GM19463 (cell line): Measurements from ENCODE around the gene PHF23.

ENCODE experiments used
- ATAC-seq: cut with Tn5 transposase; IDR thresholded peaks from one replicate; pipeline ENCODE4 v1.9.1; 2021; ENCODE audit warnings: mild to moderate bottlenecking, moderate library complexity; ENCODE audit not compliant: unreplicated experiment

The PHF23 gene

DNA sequence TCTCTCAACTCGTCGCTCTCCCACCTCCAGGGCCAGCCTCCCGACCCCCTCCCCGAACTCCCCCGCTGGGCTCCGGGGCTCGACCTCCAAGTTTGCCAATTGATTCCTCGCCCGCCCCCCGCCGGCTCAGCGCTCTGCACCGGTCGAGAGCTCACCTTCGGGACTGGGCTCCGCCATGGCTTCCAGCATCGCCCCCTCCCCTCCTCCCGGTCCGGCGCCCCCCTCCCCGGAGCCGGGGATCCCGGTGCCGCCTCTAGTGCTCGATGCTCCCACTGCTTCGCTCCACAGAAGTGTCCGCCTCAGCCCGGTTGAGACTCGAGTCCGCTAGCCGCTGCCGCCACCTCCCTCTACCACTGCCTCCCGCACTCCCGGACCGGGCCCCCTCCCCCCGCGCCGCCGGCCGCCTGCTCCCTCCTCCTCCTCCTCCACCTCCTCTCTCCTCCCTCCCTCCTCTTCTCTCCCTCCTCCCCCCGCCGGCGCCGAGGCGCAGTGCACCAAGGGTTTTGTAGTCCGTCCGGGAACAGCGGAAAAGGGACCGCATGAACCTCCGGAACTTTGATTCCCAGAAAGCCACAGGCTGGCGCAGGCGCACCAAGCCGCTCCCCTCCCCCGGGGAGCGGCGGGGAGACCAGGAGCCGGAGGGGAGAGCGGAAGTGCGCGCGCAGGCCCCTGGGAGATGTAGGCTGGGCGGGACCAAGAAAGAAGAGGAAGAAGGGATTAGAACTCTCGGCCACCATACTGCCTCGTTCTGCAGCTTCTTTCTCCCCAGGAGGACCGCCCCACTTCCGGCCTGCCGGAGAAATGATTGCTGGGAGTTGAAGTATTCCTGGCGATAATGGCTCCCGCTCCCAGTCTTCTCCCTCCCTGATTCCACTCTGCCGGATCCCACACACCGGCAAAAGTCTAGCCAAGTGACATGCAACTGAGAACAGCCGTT, at the start of gene PHF23:
TSS of gene PHF23 (minus strand) at position 367 of the 937 bp plus-strand sequence. CDS start at position 189, 178 bp downstream.
- peak; percentile 56 for ATAC-seq

DNA sequence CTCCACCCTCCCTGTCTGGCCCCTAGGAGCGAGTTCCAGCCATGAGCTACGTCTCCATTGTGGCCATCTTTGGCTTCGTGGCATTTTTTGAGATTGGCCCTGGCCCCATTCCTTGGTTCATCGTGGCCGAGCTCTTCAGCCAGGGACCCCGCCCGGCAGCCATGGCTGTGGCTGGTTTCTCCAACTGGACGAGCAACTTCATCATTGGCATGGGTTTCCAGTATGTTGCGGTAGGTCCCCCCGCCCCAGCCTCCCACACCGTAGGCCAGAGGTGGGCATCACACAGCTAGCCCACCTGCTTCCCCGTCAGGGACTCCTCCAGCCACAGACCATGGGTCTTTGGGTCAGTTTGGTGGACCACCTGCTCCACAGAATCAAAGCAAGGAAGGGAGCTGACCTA, 46.4 kb upstream of the PHF23 start:
- no peak for ATAC-seq

DNA sequence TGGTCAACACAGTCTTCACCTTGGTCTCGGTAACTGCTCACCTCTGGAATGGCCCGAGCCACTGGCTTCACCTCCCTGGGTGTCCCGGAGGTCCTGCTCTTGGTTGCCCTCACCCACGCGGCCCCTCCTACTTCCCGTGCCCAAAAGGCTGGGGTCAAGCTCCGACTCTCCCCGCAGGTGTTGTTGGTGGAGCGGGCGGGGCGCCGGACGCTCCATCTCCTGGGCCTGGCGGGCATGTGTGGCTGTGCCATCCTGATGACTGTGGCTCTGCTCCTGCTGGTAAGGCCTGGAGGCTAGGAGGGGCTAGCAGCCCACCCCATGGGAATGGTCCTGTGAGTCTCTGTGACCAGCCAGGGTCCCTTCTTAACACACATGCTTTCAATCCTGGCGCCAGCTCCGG, 45.7 kb upstream of the PHF23 start:
- no peak for ATAC-seq

DNA sequence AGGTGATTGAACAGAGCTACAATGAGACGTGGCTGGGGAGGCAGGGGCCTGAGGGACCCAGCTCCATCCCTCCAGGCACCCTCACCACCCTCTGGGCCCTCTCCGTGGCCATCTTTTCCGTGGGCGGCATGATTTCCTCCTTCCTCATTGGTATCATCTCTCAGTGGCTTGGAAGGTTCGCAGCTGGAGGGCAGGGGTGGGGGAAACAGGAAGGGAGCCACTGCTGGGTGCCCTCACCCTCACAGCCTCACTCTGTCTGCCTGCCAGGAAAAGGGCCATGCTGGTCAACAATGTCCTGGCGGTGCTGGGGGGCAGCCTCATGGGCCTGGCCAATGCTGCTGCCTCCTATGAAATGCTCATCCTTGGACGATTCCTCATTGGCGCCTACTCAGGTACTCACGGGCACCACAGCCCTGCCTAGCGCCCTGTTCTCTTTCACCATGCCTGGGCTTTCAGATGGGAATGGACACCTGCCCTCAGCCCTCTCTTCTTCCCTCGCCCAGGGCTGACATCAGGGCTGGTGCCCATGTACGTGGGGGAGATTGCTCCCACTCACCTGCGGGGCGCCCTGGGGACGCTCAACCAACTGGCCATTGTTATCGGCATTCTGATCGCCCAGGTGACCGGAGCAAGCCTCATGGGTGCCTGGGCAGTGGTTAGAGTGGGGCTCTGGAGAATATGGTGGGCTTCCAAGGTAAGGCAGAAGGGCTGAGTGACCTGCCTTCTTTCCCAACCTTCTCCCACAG, 44.4 kb upstream of the PHF23 start:
- ATAC-seq = no peak

DNA sequence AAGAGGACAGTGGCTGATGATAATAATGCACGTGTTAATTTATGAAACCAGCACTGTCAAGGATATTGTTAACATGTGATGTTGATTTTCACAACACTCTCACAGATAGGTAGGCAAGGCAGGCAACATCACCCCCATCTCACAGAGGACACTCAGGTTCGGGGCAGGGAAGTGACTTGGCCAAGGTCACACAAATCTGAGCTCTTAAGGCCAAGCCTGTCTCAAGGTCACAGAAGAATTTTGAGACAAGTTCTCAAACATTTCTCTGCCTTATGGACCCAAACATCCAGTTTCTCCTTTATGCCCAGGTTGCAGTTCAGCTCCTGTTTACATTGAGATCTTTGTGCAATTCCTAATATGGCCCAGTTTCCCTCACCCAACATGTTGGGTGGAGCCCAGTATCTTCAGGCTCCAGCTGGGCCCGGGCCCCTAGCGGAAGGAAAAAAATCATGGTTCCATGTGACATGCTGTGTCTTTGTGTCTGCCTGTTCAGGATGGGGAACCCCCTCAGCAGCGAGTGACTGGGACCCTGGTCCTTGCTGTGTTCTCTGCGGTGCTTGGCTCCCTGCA, 43.6 kb upstream of the PHF23 start:
- no peak for ATAC-seq

DNA sequence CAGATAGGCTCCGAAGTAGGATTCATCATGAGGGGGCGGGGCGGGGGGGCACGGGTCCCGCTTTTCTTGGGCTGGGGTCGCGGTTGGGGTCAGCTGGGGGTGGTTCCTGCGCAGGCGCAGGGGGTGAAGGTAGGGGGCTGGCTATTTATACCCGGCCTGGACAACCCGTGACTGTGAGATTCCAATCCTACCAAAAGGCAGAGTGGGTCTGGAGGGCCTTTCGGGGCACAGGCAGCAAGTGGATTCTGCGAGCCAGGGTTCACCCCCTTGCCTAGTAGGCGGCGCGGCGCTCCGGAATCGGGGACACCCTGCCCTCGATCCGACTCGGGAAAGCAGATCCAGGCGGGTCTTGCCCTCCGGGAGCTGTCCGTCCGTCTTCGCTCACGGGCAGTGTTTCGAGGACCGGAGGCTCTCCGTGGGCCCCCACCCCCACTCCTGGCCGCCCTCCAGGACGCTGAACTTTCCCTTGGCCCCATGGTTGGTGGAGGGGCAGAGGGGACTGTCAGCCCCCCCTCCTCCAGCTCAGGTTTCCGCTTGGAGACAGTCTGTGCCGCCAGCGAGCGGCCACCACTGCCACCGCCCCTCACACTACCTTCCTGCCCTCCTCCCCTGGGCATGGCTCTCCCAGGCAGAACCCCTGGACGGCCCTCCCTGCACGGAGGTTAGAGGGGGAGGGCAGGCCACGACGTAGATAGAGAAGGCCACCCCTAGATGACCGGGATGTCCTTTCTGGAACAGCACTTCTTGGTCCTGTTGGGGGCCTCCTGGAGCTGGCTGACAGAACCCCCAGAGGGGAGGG, 42.9 kb upstream of the PHF23 start:
- ATAC-seq = no peak

DNA sequence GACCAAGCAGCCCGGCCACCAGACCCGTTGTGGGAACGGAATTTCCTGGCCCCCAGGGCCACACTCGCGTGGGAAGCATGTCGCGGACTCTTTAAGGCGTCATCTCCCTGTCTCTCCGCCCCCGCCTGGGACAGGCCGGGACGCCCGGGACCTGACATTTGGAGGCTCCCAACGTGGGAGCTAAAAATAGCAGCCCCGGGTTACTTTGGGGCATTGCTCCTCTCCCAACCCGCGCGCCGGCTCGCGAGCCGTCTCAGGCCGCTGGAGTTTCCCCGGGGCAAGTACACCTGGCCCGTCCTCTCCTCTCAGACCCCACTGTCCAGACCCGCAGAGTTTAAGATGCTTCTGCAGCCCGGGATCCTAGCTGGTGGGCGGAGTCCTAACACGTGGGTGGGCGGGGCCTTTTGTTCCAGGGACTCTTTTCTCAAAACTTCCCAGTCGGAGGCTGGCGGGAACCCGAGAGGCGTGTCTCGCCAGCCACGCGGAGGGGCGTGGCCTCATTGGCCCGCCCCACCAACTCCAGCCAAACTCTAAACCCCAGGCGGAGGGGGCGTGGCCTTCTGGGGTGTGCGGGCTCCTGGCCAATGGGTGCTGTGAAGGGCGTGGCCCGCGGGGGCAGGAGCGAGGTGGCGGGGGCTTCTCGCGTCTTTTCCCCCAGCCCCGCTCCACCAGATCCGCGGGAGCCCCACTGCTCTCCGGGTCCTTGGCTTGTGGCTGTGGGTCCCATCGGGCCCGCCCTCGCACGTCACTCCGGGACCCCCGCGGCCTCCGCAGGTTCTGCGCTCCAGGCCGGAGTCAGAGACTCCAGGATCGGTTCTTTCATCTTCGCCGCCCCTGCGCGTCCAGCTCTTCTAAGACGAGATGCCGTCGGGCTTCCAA, 42.1 kb upstream of the PHF23 start, which contains the start of gene SLC2A4:
TSS of gene SLC2A4 (plus strand) at position 645 of the 879 bp plus-strand sequence. CDS start at position 862, 217 bp downstream.
- no peak for ATAC-seq

DNA sequence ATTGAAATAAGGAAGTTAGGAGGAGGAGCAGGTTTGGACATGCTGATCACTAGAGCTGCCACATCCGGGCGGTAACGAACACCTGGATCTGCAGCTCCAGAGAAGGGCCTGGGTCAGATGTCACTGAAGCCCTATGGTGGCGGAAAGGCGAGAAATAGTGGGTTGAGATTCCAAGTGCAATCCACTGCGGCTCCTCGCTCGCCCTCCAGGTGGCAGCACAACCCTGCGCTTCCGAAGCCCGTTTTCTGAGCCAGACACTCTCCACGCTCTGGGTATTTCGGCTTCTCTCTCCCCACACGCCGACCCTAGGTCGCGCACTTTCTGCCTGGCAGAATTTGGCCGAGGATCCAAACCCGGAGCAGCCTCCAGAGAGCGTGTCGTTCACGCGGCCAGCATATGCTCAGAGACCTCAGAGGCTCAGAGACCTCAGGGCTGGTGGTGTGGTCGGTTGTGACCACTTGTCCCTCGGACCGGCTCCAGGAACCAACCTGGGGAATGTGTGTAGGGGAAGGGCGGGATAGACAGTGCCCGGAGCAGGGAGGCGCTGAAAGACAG, 41.3 kb upstream of the PHF23 start:
- peak; percentile 41 for ATAC-seq

DNA sequence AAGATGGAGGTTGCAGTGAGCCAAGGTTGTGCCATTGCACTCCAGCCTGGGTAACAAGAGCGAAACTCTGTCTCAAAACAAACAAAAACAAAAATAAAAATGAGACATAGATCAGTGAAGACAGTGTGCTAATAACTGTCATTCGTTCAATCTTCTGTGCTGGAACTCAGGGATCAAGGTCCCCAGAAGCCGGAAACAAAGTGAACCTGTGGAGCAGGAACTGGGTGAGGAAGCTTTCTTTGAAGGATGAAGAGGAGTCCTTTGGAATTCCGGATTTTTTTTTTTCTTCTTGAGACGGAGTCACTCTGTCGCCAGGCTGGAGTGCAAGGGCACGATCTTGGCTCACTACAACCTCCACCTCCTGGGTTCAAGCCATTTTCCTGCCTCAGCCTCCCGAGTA, 40.2 kb upstream of the PHF23 start:
- no peak for ATAC-seq

DNA sequence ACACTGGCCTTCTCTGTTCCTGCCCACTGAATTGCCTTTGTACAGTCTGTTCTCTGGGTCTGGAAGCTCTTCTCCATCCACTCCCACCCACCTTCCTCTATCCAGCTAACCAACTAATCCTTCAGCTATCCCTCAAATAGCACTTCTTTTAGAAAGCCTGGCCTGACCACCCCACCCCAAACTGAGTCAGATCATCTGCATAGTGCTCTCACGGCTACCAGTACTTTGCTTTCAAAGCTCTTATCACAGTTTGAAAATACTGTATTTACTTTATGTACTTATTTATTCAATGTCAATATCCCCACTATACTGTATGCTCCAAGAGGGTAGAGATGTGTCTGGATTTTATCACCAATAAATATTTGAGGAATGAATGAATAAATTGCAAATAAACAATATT, 27.5 kb upstream of the PHF23 start:
- ATAC-seq = no peak

DNA sequence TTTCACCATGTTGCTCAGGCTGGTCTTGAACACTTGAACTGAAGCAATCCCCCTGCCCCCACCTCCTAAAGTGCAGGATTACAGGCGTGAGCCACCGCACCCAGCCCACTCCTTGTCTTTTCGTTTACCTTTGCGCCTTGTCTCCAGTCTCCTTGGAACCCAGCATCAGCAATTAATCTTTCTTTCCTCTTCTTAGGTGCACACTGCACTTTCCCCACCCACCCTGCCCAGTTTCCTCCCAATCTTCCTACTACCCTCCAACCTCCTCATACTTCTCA, 24.5 kb upstream of the PHF23 start:
- ATAC-seq = no peak

DNA sequence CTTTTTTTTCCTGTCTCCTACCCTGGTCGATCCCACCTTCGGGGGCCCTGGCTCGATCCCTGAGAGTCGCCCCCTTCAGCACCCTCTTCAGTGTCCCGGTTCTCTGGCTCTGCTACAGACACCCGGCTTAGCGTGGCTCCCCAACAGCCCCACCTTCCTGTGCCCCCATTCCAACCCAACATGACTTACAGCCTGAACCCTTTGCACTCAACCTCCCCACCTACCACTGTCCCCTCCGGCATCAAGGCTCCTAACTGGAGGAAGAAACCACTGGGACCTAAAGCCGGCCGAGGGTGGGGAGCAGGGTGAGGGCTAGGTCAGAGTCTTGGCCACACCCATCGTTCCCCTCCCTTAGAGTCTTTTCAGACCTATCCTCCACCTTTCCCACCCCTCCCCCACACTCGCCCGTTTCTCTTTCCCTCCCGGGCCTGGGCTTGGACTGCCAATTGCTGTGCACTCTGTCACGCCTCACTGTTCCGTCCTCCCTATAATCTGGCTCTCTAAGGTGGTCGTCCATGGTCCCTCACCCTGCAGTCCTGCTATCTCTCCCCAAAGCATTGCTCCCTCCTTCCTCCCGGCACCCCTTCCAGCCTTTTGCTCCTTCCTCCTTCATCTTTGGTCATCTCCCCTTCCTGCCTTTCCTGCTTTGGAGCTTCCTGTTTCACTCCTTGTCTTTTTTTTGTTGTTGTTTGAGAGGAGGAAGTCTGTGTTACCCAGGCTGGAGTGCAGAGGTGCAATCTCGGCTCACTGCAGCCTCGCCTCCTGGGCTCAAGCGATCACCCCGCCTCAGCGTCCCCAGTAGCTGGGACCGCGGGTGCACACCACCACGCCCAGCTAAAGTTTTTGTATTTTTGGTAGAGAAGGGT, 23.9 kb upstream of the PHF23 start:
- no peak for ATAC-seq

DNA sequence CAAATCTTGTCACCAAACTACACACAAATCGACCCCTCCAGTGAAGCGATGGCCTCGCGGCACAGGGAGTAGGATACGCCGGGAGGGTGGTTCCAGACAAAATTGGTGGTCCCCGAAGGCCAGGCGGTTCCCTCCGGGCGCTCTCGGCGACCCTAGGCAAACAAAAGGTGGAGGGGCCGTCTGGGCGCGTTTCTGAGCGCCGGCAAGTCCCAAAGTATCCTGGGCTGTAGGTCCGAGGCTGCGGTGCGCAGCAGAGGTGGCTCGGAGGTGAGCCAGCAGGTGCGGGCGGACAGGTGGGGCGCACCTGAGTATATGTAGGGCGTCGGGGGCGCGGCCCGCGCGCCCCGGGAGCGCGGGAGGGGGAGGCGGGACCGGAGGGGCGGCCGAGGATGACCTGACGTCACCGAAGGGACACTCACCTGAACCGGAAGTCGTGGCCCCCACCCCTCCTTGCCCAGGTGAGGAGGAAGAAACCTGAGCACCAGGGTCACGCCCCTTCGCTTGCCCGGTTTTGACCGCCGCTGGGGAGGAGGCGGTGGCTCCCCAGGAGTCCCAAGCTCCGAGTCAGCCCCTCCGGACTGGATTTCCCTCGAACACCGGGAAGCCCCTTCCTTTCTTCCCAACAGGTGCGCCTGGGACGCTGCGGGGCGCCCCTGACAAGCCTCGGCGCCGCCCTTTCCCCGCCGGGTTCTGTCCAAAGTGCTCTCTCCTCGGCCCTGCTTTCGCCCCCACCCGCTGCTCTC, 23.1 kb upstream of the PHF23 start, which contains the start of gene CLDN7:
TSS of gene CLDN7 (minus strand) at position 287 of the 743 bp plus-strand sequence. CDS start 435 bp downstream, outside the sequence.
- no peak for ATAC-seq

DNA sequence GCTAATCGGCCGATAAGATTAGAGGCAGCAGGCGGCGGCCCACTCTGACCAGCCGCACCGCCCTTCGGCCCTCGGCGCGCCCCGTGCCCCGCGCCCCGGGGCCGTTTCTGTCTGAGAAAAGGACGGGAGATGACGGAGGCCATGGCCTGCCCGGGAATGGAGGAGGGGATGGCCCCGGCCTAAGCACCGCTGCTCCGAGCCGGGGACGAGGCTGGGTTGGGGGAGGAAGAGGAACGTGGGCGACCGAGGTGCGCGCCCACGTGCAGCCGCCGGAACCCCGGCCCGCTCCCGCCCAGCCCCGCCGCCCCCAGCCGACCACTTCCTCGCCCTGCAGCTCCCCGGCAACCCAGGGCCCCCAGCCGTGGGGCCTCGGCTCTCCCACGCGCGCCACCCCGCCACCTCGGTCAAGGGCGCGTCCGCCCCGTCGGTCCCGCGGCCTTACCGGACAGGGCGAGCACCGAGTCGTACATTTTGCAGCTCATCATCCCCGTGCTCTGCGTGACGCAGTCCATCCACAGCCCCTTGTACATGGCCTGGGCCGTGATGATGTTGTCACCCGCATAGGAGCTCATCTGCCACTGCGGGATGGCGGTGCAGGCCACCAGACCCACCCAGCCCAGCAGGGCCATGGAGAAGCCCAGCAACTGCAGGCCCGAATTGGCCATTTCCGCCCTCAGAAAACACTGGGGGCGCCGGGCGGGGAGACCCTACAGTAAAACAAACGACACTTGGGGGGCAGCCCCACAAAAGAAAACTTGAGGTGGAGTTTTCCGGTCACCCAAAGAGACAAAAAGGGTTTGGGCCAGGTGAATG, 22.3 kb upstream of the PHF23 start:
- ATAC-seq = no peak

DNA sequence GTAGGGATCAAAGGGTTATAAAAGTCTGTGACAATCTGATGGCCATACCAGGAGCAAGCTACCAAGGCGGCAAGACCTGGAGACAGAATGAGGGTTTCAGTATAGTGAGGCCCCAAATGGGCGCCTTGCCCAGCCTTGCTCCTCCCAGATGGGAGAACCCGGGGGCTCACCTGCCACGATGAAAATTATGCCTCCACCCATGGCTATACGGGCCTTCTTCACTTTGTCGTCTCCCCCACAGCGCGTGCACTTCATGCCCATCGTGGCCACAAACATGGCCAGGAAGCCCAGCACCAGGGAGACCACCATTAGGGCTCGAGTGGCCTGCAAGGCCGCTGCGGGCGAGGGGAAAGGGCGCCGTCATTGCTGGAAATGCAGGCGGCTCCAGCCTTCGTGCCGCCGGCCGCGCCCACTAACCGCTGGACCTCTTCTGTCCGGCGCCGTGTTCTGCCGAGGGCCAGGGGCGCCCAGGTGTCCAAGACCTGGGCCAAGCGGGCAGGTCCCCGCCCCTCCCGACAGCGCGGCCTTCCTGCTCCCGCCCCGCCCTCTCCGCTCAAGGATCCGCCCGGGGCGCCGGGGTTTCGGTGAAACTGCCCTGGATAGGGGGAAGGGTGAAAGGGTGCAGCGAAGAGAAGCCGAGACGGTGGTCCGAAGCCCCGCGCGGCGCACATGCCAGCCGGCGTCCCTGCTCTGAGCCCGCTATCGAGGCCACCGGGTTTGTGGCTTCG, 21.6 kb upstream of the PHF23 start:
- ATAC-seq = no peak

DNA sequence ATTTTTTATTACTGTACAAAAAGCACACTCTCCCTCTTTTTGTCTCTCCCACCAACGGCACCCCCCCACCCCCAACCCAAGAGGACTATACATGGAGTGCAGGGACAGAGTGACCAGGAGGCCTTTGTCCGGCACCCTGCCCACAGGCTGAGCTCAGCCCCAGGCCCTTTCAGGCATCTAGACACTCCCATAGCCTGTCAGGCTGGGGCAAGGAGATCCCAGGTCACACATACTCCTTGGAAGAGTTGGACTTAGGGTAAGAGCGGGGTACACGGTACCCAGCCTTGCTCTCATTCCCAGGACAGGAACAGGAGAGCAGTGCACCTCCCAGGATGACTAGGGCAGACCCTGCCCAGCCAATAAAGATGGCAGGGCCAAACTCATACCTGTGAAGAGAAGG, 20.9 kb upstream of the PHF23 start:
- no peak for ATAC-seq

DNA sequence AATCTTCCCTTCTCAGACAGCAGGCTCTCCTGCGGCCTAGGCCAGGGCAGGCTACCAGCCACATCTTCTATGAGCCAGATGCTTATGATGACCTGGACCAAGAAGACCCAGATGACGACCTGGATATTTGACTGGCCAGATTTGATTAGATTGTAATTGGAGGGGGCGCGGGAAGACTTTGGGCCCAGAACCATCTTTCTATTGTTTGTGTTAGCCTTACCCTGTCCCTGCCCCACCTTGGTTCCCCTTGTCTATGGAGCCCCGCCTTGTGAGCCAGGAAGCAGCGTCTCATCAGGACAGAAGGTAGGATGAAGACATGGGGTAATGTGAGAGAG, 20.3 kb upstream of the PHF23 start:
- no peak for ATAC-seq
